Fibroblast of lung (primary cell): ENCODE data around the gene MAPK8. TPM values are rescaled to one million over a fixed set of nuclear protein-coding genes. Genes with fewer than 3 reads are reported as not detected.

Experiments used
- DNase-seq, 2 donors: peaks; one replicate each; pipeline versions ENCODE4 v3.0.0 to v3.0.0-alpha.2; 2010; ENCODE audit warnings: low read depth in 2 of 2
- H2AFZ ChIP-seq: 2 replicates; pipeline ENCODE4 v1.5.1; 2012; ENCODE audit warnings: low read length, control low read depth, inconsistent platforms
- H3K27ac ChIP-seq: 2 replicates; pipeline ENCODE4 v1.5.1; 2011; ENCODE audit warnings: low read length, control low read depth; ENCODE audit not compliant: insufficient read depth
- H3K27me3 ChIP-seq: 2 replicates; pipeline ENCODE4 v1.5.1; 2011; ENCODE audit warnings: mild to moderate bottlenecking, low read length; ENCODE audit not compliant: control insufficient read depth, insufficient read depth
- H3K36me3 ChIP-seq: 2 replicates; pipeline ENCODE4 v1.5.1; 2011; ENCODE audit warnings: low read length; ENCODE audit not compliant: control insufficient read depth, insufficient read depth
- H3K4me1 ChIP-seq: 2 replicates; pipeline ENCODE4 v1.5.1; 2011; ENCODE audit warnings: low read length; ENCODE audit not compliant: control insufficient read depth, insufficient read depth; ENCODE audit errors: extremely low read depth
- H3K4me2 ChIP-seq: 2 replicates; pipeline ENCODE4 v1.5.1; 2011; ENCODE audit warnings: low read length, control low read depth; ENCODE audit not compliant: insufficient read depth; ENCODE audit errors: extremely low read depth
- H3K4me3 ChIP-seq, 4 experiments: fragments of 200-600 bp in 1 of 4; sonication (generic) in 1 of 4; replicated peaks in 1 of 4; 2 replicates each; pipeline ENCODE4 v1.5.1; 2011 to 2016; ENCODE audit warnings: low read length in 4 of 4, low read depth in 3 of 4, mild to moderate bottlenecking in 3 of 4, control low read depth in 2 of 4, inconsistent platforms in 1 of 4, mixed read lengths in 1 of 4; ENCODE audit not compliant: insufficient read depth in 1 of 4; ENCODE audit errors: control extremely low read depth in 1 of 4
- H3K79me2 ChIP-seq: 2 replicates; pipeline ENCODE4 v1.5.1; 2012; ENCODE audit warnings: mild to moderate bottlenecking, low read length, inconsistent platforms; ENCODE audit not compliant: control insufficient read depth, insufficient read depth
- H3K9ac ChIP-seq: 2 replicates; pipeline ENCODE4 v1.5.1; 2011; ENCODE audit warnings: mild to moderate bottlenecking, low read length, control low read depth; ENCODE audit not compliant: insufficient read depth
- H3K9me3 ChIP-seq: 2 replicates; pipeline ENCODE4 v1.5.1; 2012; ENCODE audit warnings: low read depth, low read length; ENCODE audit not compliant: control insufficient read depth, insufficient read depth
- H4K20me1 ChIP-seq: 2 replicates; pipeline ENCODE4 v1.5.1; 2011; ENCODE audit warnings: low read length; ENCODE audit not compliant: control insufficient read depth, insufficient read depth; ENCODE audit errors: extremely low read depth
- EZH2 ChIP-seq: IDR thresholded peaks from 2 replicates; pipeline ENCODE4 v1.5.1; 2012; ENCODE audit warnings: low read length, control low read depth, mild to moderate bottlenecking; ENCODE audit errors: missing control alignments
- polyA plus RNA-seq, 2 donors: library from polyadenylated mRNA; depleted of rRNA in 1 of 2; stranded (reverse) in 1 of 2; unstranded in 1 of 2; fragments of >200 nt; gene quantifications; 2 replicates each; pipeline ENCODE4 v1.2.1, GENCODE V29; 2011 to 2012; ENCODE audit warnings: missing spikeins in 1 of 2
- total RNA-seq: library from RNA; depleted of rRNA; stranded (reverse); fragments of >200 nt; gene quantifications from 2 replicates; pipeline ENCODE4 v1.2.1, GENCODE V29; 2014
- TF ChIP-seq, protein P1 (sequence below), 2 donors: IDR thresholded peaks in 1 of 2; conservative IDR thresholded peaks in 1 of 2; 1 replicate in 1 of 2; 2 replicates in 1 of 2; pipeline ENCODE4 v1.5.1; 2011 to 2012; ENCODE audit warnings: low read length in 2 of 2, control low read depth in 1 of 2, inconsistent platforms in 1 of 2, low read depth in 1 of 2, mild to moderate bottlenecking in 1 of 2

The MAPK8 gene
- total and polyA plus RNA-seq, 2 donors (not counting 1 experiment from before 2014, with no cell fraction given): 29.4 to 53.7 TPM

GRCh38 chr10:48459270-48460150 lies 153.0 kb downstream of the MAPK8 start:
- TF ChIP-seq, protein P1, sequence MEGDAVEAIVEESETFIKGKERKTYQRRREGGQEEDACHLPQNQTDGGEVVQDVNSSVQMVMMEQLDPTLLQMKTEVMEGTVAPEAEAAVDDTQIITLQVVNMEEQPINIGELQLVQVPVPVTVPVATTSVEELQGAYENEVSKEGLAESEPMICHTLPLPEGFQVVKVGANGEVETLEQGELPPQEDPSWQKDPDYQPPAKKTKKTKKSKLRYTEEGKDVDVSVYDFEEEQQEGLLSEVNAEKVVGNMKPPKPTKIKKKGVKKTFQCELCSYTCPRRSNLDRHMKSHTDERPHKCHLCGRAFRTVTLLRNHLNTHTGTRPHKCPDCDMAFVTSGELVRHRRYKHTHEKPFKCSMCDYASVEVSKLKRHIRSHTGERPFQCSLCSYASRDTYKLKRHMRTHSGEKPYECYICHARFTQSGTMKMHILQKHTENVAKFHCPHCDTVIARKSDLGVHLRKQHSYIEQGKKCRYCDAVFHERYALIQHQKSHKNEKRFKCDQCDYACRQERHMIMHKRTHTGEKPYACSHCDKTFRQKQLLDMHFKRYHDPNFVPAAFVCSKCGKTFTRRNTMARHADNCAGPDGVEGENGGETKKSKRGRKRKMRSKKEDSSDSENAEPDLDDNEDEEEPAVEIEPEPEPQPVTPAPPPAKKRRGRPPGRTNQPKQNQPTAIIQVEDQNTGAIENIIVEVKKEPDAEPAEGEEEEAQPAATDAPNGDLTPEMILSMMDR (conservative IDR thresholded peaks at IDR 0.05 in 1 of 2, IDR thresholded peaks at IDR 0.05 in 1 of 2; ENCODE audit: low read depth in 1 of 2, low read length in 2 of 2): no peak
- no peak for TF ChIP-seq EZH2
- Histone ChIP-seq H3K36me3 (peaks cover 8% of the 10 kb centered on the region), H3K4me1 (peaks cover 6% of the 10 kb centered on the region), H3K9ac (no peak overlapping the region), H3K27ac (no peak overlapping the region), H3K4me2 (no peak overlapping the region), H2AFZ (no peak overlapping the region), H3K79me2 (peaks cover 9% of the 10 kb centered on the region), H3K9me3 (no peaks in the 10 kb centered on the region), H4K20me1 (no peaks in the 10 kb centered on the region), H3K4me3 (no peak overlapping the region), H3K27me3 (no peaks in the 10 kb centered on the region)
- no peak for DNase-seq

DNA sequence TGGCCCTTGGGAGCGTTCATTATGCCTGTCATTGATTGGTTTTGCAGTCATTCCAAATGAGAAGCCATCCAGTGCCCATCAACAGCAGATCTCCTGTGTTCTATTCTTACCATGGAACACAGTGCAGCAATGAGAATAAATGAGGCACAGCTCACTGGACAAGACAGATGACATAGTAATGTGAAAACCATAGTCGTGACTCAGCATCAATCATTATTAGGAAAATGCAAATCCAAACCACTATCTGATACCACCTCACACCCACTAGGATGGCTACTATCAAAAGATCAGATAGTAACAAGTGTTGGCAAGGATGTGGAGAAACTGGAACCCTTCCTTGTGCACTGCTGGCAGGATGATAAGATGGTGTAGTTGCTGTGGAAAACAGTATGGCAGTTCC lies 153.7 kb downstream of the MAPK8 start:
- Histone ChIP-seq H4K20me1 (no peaks in the 10 kb centered on the region), H3K79me2 (peaks cover 9% of the 10 kb centered on the region), H3K9me3 (no peaks in the 10 kb centered on the region), H3K27ac (no peak overlapping the region), H3K36me3 (peaks cover 6% of the 10 kb centered on the region), H2AFZ (no peak overlapping the region), H3K4me1 (peaks cover 6% of the 10 kb centered on the region), H3K27me3 (no peaks in the 10 kb centered on the region), H3K4me2 (no peak overlapping the region), H3K4me3 (no peak overlapping the region), H3K9ac (no peak overlapping the region)
- TF ChIP-seq, protein P1 (conservative IDR thresholded peaks at IDR 0.05 in 1 of 2, IDR thresholded peaks at IDR 0.05 in 1 of 2; ENCODE audit: low read depth in 1 of 2, low read length in 2 of 2): no peak
- no peak for TF ChIP-seq EZH2
- no peak for DNase-seq

DNA sequence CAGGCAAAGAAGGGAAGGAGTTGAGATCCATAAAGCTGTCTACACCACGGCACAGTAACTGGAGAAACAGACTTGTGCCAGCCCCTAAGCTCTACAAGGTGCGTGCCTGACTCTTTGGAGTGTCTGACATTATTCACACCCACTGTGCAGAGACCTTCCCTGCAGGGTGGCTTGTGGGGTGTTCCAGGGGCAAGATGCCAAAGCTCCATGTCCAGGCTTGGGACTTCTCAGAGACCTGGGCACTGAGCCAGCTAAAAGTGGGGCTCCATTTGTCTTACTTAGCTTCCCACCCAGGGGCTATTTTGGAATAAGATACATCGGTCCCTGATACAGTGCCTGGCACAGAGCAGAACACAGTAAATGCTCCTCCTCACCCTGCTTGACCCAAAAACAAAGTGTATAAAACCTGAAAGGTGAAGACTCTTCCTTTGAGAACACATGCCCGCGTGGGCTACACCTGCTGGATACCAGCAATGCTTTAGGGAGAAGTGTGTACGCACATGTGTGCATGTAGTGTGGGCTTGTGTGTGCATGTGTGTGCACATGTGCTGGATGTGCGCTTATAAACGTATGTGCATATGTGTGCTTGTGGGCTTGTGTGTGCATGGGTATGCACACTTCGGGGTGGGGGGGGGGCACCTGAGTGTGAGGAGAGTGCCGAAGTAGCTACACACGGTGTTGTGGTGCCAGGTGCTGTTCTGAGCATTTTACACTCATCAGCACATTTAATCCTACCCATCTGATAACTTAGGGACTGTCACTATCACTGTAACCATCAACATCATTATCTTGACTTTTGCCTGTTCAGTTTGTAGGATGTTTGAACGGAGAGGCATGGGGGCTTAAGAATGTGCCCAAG lies 155.4 kb downstream of the MAPK8 start:
- H3K79me2 ChIP-seq: peaks cover 18% of the 10 kb centered on the region
- H3K27me3 ChIP-seq: no peaks in the 10 kb centered on the region
- no peak overlapping the region for H3K27ac ChIP-seq
- H3K4me3 ChIP-seq: no peak overlapping the region
- H3K36me3 ChIP-seq: peaks cover 6% of the 10 kb centered on the region
- H3K9ac ChIP-seq: no peak overlapping the region
- peaks cover 2% of the 10 kb centered on the region for H3K4me1 ChIP-seq
- H2AFZ ChIP-seq: no peak overlapping the region
- H3K4me2 ChIP-seq: no peak overlapping the region
- no peak for DNase-seq
- H3K9me3 ChIP-seq: no peaks in the 10 kb centered on the region
- TF ChIP-seq, protein P1 (conservative IDR thresholded peaks at IDR 0.05 in 1 of 2, IDR thresholded peaks at IDR 0.05 in 1 of 2; ENCODE audit: low read depth in 1 of 2, low read length in 2 of 2): no peak
- no peak for TF ChIP-seq EZH2
- H4K20me1 ChIP-seq: no peaks in the 10 kb centered on the region
